Esophagus muscularis mucosa (tissue), 4 donors: ENCODE data around the gene CNOT11. TPM values are rescaled to one million over a fixed set of nuclear protein-coding genes. Genes with fewer than 3 reads are reported as not detected.
"Not testable (repeated sequence)": the region's sequence is repeated elsewhere in the genome, so short reads cannot be mapped to it uniquely, and the experiment has no call there.

Experiments
- DNase-seq: peaks from one replicate; pipeline ENCODE4 v3.0.0-alpha.2; 2017; ENCODE audit errors: extremely low spot score
- H3K27ac ChIP-seq, 4 donors: fragments of 200-600 bp; sonication (generic); replicated peaks in 1 of 4; 1 replicate in 3 of 4; 2 replicates in 1 of 4; pipeline ENCODE4 v1.5.1; 2016 to 2019; ENCODE audit warnings: mild to moderate bottlenecking in 1 of 4
- H3K27me3 ChIP-seq, 4 donors: fragments of 200-600 bp; sonication (generic); one replicate each; pipeline versions ENCODE4 v1.5.1 to v1.6.0; 2016 to 2019
- H3K36me3 ChIP-seq, 4 donors: fragments of 200-600 bp; sonication (generic); one replicate each; pipeline ENCODE4 v1.5.1; 2016 to 2019
- H3K4me1 ChIP-seq, 4 donors: fragments of 200-600 bp; sonication (generic); one replicate each; pipeline ENCODE4 v1.5.1; 2016 to 2019
- H3K4me3 ChIP-seq, 4 donors: fragments of 200-600 bp; sonication (generic); 1 replicate in 2 of 4; 2 replicates in 2 of 4; pipeline ENCODE4 v1.5.1; 2016 to 2019; ENCODE audit warnings: mild to moderate bottlenecking in 4 of 4, moderate library complexity in 1 of 4
- H3K9me3 ChIP-seq, 4 donors: fragments of 200-600 bp; sonication (generic); 1 replicate in 3 of 4; 2 replicates in 1 of 4; pipeline ENCODE4 v1.5.1; 2016 to 2019
- CTCF ChIP-seq, 3 experiments: fragments of 200-600 bp in 2 of 3; fragments of 450-650 bp in 1 of 3; sonication (generic) in 2 of 3; IDR thresholded peaks; one replicate each; pipeline ENCODE4 v1.5.1; 2017 to 2019; ENCODE audit warnings: antibody characterized with exemption in 3 of 3, mild to moderate bottlenecking in 2 of 3, moderate library complexity in 1 of 3
- EP300 ChIP-seq: sonication (generic); formaldehyde crosslinking; IDR thresholded peaks from one replicate; pipeline ENCODE4 v1.6.1; 2017; ENCODE audit warnings: antibody characterized with exemption
- POLR2A ChIP-seq: fragments of 450-650 bp; IDR thresholded peaks from one replicate; pipeline ENCODE4 v1.6.1; 2017; ENCODE audit warnings: antibody characterized with exemption, moderate library complexity, mild to moderate bottlenecking, low read depth
- POLR2AphosphoS5 ChIP-seq, 2 donors: sonication (generic); formaldehyde crosslinking; IDR thresholded peaks; one replicate each; pipeline ENCODE4 v1.6.1; 2017; ENCODE audit warnings: antibody characterized with exemption in 2 of 2
- WGBS: methylation state at CpG from one replicate; pipeline ENCODE4 v1.1.5; 2018; 5-methylcytosine and 5-hydroxymethylcytosine counted together
- intact Hi-C: fragments of 100-400 bp; cut with DNase I; formaldehyde crosslinking; loops from one replicate; pipeline ENCODE4 v1.15.1; 2023
- total RNA-seq, 4 donors: library from RNA; depleted of rRNA; stranded (reverse); fragments of >200 nt; gene quantifications; one replicate each; pipeline versions ENCODE4 v1.1.0 to v1.2.1, GENCODE V29; 2016

Gene CNOT11
- total RNA-seq, 4 donors from 2014 or later, result 25.7 to 35.8 (median 29.0) TPM

GRCh38 chr2:101231937-101232730 lies 20.6 kb upstream of the CNOT11 start:
- Histone ChIP-seq H3K9me3 (peaks cover 0 to 4% (median 0%) of the 10 kb centered on the region in 4 donors), H3K27me3 (no peaks in the 10 kb centered on the region), H3K27ac (no peak overlapping the region), H3K4me3 (no peak overlapping the region), H3K4me1 (no peaks in the 10 kb centered on the region), H3K36me3 (no peaks in the 10 kb centered on the region)
- intact Hi-C loops, result no loop called here
- TF ChIP-seq POLR2A (no peak), CTCF (IDR thresholded peaks at IDR 0.05) (no peak), EP300 (no peak), POLR2AphosphoS5 (IDR thresholded peaks at IDR 0.05) (no peak)
- 95% methylated on average over 6 of the region's 6 CpGs for WGBS
- no peak for DNase-seq

GRCh38 chr2:101232770-101233169 lies 19.9 kb upstream of the CNOT11 start:
- WGBS, result 92% methylated on average over 6 of the region's 6 CpGs
- TF ChIP-seq EP300 (no peak), CTCF (IDR thresholded peaks at IDR 0.05) (no peak), POLR2AphosphoS5 (IDR thresholded peaks at IDR 0.05) (no peak), POLR2A (no peak)
- Histone ChIP-seq H3K4me3 (no peak overlapping the region), H3K27ac (no peak overlapping the region), H3K27me3 (no peaks in the 10 kb centered on the region), H3K9me3 (peaks cover 0 to 4% (median 0%) of the 10 kb centered on the region in 4 donors), H3K36me3 (no peaks in the 10 kb centered on the region), H3K4me1 (peaks cover 0 to 3% (median 0%) of the 10 kb centered on the region in 4 donors)
- DNase-seq, result no peak
- intact Hi-C loops, result no loop called here

GRCh38 chr2:101234169-101234938 lies 18.3 kb upstream of the CNOT11 start:
- no peak for DNase-seq
- Histone ChIP-seq H3K36me3 (no peaks in the 10 kb centered on the region), H3K27ac (no peak overlapping the region), H3K27me3 (no peaks in the 10 kb centered on the region), H3K9me3 (peaks cover 0 to 4% (median 0%) of the 10 kb centered on the region in 4 donors), H3K4me3 (no peak overlapping the region), H3K4me1 (peaks cover 0 to 4% (median 0%) of the 10 kb centered on the region in 4 donors)
- WGBS, result 68% methylated on average over 12 of the region's 12 CpGs
- intact Hi-C loops, result no loop called here
- TF ChIP-seq EP300 (no peak), POLR2AphosphoS5 (IDR thresholded peaks at IDR 0.05) (no peak), CTCF (IDR thresholded peaks at IDR 0.05) (no peak), POLR2A (no peak)

- H3K27ac ChIP-seq, H3K36me3 ChIP-seq, H3K9me3 ChIP-seq, H3K4me3 ChIP-seq, H3K27me3 ChIP-seq, DNase-seq, intact Hi-C loops, H3K4me1 ChIP-seq: not testable (repeated sequence)
- 69% methylated on average over 1 of the region's 1 CpG for WGBS
These were observed 16.7 kb upstream of the CNOT11 start for GRCh38 chr2:101235956-101236355.

- H3K36me3 ChIP-seq, H3K27ac ChIP-seq, H3K27me3 ChIP-seq, H3K4me1 ChIP-seq, H3K9me3 ChIP-seq, H3K4me3 ChIP-seq, intact Hi-C loops, DNase-seq: not testable (repeated sequence)
- 50% methylated on average over 5 of the region's 5 CpGs for WGBS
These were observed 14.7 kb upstream of the CNOT11 start for GRCh38 chr2:101237944-101238343.
